ENCODE data around the gene ZFHX3.

ZFHX3 gene

DNA sequence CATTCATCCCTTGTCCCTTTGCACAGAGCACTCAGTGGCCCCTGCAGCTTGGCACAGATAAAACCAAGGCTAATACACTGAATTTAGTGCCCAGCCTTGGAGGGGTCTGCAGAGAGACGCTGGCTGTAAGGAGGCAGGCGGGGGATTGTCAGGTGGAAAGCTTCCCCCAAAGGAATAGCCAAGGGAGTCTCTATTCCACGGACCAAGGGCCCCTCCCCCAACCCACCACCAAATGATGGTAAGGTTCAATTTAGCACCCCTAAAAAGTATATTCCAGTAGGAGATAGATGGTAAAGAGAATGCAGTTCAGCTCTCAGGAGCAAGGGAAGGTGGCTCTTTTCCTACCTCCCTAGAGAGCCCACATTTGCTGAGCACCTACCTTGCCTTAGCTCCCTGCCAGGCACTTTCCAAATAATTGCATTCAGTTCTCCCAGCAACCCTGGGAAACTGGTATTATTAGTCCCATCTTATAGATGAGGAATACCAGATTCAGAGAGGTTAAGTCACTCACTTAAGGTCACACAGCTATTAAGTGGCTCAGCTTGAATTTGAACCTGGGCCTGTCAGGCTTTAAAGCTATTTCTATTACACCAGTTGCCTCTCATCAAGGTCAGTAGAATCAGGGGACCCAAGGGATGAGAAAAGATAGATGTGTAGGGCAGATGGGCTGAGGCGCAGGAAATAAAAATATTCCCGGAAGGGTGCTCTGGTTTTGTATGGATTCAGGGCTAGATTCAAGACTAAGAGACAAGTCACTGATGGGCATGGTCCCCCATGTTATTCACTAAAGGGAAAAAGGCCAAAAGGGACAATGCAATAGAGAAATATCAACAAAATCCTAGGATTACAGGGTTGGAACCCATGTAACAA lies 20.0 kb upstream of the ZFHX3 start:
- DNase-seq (ENCODE audit: low read depth), result no peak
- TF ChIP-seq, protein P1, sequence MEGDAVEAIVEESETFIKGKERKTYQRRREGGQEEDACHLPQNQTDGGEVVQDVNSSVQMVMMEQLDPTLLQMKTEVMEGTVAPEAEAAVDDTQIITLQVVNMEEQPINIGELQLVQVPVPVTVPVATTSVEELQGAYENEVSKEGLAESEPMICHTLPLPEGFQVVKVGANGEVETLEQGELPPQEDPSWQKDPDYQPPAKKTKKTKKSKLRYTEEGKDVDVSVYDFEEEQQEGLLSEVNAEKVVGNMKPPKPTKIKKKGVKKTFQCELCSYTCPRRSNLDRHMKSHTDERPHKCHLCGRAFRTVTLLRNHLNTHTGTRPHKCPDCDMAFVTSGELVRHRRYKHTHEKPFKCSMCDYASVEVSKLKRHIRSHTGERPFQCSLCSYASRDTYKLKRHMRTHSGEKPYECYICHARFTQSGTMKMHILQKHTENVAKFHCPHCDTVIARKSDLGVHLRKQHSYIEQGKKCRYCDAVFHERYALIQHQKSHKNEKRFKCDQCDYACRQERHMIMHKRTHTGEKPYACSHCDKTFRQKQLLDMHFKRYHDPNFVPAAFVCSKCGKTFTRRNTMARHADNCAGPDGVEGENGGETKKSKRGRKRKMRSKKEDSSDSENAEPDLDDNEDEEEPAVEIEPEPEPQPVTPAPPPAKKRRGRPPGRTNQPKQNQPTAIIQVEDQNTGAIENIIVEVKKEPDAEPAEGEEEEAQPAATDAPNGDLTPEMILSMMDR (conservative IDR thresholded peaks at IDR 0.05; ENCODE audit: low read depth, low read length), result no peak
- H3K4me3 ChIP-seq (ENCODE audit: low read length), result no peak overlapping the region

DNA sequence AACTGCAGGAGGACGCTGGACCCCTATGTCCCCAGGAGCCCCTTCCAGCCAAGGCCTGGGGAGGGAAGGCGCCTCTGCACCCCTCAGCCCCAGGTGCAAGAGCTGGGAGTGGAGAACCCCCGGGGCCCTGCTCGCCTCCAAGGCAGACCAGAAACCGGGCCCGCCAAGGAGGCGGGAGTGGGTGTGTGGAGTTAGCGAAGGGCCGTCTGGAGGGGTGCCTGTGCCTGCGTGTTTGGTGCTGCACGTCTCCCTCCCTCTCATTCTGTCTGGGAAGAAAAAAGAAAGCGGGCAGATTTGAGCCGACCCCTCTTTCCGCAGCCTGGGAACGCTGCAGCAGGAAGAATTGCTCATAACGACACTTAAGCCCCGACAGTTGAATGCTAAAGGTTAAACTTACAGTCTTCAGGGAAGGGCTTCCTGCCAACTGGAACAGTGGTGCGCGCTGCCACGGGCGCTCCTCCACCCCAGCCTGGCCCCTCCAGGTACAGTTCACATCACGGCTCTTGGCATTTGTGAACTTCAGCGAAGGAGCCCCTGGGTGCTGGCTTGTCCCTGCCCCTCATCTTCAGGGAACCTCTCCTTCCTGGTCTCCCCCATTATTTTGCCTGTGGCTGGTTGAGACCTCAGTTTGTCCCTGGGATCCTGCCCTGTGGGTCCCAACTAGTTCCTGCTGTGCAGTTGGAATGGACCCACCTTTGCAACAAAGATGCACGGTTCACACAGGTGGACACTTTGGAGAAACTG lies 19.2 kb upstream of the ZFHX3 start:
- DNase-seq (ENCODE audit: low read depth), result no peak
- peak overlapping the region; percentile 1 for H3K4me3 ChIP-seq (ENCODE audit: low read length)
- TF ChIP-seq, protein P1 (conservative IDR thresholded peaks at IDR 0.05; ENCODE audit: low read depth, low read length), result no peak

DNA sequence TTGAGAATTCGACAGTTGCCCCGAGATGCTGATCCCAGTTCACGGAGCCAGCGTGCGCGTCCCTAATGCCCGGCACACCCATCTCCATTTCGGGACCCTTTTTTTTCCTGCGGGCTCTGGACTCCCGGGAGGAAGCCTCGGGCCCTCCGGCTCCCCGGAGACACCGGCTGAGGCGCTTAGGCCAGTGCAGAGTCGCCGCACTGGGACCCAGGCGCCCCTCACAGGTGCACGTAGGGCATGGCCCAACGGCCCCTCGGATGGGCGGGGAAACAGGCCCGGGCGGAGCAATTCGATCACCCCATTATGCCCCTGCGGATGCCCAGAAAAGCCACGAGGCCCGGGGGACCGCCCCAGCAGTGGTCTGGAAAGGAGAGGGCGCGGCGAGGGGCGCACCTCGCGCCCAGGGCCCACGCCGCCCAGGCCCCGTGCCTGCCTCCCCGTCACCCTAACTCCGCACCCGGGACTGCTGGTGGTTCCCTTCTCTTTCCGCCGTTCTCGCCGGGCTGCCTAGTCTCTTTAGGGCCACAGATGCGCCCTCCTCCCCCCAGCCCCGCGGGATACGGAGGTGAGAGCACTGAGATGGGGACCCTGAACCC lies 18.5 kb upstream of the ZFHX3 start:
- DNase-seq (ENCODE audit: low read depth), result no peak
- no peak overlapping the region for H3K4me3 ChIP-seq (ENCODE audit: low read length)
- TF ChIP-seq, protein P1 (conservative IDR thresholded peaks at IDR 0.05; ENCODE audit: low read depth, low read length), result no peak

DNA sequence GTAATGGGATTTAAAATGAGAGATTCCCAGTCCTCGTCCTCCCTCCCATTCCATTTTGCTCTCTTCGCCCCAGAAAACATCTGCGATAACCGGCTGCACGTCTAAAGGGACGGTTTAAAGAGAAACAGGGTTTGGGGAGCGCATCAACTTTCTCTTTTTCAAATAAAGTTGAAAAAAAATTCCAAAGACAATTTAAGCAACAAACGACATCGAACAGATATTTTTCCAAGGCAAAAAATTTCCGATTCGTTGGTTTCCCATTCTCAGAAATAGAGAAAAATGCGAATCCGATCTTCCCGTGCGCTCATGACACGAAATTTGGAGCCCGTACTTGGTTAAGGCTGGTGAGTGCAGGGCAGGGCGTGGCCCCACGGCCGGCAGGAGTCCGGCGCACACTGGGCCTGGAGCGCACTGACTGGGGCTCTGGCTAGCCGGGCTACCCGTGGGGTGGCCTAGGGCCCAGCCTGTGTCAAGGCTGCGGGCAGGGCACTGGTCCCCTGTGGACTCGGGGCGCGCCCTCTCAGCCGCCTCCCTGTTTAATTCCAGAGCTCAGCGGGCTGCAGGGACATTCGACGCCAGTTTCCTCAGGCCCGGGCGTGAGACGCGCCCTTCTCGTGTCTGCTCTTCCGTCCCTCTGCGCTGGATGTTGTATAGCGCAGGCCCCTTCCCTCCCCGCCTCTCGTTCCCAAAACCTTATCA lies 17.9 kb upstream of the ZFHX3 start:
- H3K4me3 ChIP-seq (ENCODE audit: low read length), result peak overlapping the region; percentile 9
- TF ChIP-seq, protein P1 (conservative IDR thresholded peaks at IDR 0.05; ENCODE audit: low read depth, low read length), result no peak
- DNase-seq (ENCODE audit: low read depth), result no peak

DNA sequence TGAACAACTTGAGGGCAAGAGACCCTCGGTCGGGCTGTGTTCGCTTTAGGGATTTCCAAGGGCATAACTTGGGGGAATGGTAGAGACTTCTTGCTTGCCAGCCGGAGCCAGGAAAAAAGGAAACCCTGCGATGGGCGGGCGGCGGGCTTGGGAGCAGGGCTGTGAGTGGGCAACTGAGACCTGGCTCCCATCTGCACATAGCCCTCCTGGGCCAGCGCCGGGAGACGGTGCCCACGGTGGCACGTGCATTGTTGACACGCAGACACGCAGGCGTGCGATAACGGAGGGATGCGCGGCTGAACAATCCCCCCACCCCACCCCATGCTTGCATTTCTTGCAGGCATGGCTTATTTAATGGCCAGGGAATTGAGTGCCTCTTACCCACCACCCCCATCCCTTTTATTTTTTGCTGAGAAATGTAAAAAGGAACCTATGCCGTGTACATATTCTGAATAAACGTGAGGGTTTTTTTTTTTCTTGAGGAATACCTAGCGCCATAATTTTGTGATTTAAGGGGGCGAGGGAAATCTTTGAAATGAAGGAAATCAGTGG lies 17.1 kb upstream of the ZFHX3 start:
- TF ChIP-seq, protein P1 (conservative IDR thresholded peaks at IDR 0.05; ENCODE audit: low read depth, low read length), result no peak
- DNase-seq (ENCODE audit: low read depth), result no peak
- H3K4me3 ChIP-seq (ENCODE audit: low read length), result peak overlapping the region; percentile 39

DNA sequence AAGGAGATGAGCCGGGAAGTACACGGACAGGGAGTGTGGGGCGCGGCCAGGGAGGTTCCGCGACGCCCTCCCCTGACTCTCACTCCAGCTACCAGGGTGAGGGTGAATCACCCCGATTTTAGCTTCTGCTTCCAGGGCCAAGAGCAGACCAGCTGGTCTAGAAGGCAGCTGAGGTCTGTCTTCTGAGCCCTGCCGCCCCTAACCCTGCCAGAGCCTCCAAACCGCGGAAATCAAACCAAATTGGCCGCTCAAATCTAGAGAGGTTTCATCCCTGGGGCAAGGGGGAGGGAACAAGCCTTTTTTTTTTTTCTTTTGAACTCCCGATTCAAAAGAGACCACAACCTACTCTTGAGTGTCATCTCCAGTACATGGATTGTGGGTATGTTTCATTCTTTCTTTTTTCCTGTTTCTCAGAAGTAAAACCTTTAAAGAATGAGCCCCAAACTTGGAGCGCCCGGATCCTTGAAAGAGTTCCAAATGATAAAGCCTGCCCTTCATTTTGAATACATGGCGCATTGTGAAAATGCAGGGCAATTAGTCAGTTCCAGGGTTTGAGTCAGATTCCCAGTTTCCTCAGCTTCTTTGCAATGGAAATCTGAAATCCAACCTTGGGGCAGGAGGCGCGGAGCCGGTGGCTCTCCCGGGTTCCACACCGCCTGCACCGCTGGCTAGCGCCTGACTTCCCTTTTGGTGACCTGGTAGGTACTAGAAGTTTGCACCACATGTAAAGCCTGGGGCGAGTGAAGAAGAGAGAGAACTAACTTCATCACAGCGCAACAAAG lies 16.5 kb upstream of the ZFHX3 start:
- no peak for DNase-seq (ENCODE audit: low read depth)
- H3K4me3 ChIP-seq (ENCODE audit: low read length), result peak overlapping the region; percentile 39
- TF ChIP-seq, protein P1 (conservative IDR thresholded peaks at IDR 0.05; ENCODE audit: low read depth, low read length), result no peak
